Renal cortex interstitium (tissue), 11 donors: ENCODE data around the gene ZNF592. TPM values are rescaled to one million over a fixed set of nuclear protein-coding genes. Genes with fewer than 3 reads are reported as not detected.

Source experiments
- DNase-seq, 11 donors: peaks; one replicate each; pipeline ENCODE4 v3.0.0-alpha.2; 2013; ENCODE audit warnings: low read depth in 9 of 11, low spot score in 4 of 11; ENCODE audit errors: extremely low read depth in 1 of 11
- polyA plus RNA-seq, 3 donors: library from polyadenylated mRNA; unstranded; fragments of 120-200 nt; gene quantifications; one replicate each; pipeline ENCODE4 v1.2.1, GENCODE V29; 2013; ENCODE audit not compliant: insufficient read length in 3 of 3

Gene ZNF592
- polyA plus RNA-seq, 3 donors = 27.7 to 31.6 (median 31.4) TPM

GRCh38 chr15:84793431-84794161 lies 45.2 kb downstream of the ZNF592 start:
- no peak for DNase-seq

DNA sequence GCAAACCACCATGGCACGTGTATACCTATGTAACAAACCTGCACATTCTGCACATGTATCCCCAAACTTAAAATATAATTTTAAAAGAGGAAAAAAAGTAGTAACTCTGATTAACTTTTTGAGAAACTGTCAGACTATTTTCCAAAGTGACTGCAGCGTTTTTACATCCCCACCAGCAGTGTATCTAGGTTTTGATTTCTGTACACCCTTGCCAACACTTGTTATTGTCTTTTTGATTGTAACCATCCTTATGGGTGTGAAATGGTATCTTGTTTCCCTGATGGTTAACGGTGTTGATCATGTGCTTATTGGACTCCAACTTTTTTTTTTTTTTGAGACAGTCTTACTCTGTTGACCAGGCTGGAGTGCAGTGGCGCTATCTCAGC lies 45.8 kb downstream of the ZNF592 start:
- DNase-seq = no peak

GRCh38 chr15:84795186-84795585 lies 46.8 kb downstream of the ZNF592 start:
- no peak for DNase-seq

GRCh38 chr15:84797212-84797611 lies 48.8 kb downstream of the ZNF592 start:
- no peak for DNase-seq

DNA sequence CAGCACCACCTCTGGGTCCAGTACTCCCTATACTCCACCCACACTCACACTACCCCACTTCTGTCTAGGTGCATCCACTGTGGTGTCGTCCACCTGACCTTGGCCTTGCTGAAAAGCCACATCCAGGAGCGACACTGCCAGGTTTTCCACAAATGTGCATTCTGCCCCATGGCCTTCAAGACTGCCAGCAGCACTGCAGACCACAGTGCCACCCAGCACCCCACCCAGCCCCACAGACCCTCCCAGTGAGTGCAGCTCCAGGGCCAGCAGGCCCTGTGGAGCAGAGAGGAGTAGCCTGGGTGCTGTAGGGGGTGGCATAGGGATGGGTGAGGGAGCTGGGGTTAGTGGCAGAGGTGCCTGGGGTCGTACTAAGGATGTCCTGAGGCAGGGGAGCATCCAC lies 49.4 kb downstream of the ZNF592 start:
- no peak for DNase-seq

DNA sequence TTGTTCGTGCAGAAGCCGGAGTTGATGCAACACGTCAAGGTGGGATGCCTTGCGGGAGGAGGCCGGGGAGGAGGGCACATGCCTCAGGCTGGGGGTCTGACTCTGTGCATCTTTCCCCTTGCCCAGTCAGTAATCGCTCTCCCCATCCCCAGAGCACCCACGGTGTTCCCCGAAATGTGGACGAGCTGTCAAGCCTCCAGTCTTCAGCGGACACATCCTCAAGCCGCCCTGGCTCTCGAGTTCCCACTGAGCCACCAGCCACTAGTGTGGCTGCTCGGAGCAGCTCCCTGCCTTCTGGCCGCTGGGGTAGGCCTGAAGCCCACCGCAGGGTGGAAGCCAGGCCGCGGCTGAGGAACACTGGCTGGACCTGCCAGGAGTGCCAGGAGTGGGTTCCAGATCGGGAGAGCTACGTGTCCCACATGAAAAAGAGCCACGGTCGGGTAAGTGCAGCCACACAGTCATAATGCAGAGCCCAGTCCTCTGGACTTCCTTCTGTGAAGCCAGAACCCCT lies 50.1 kb downstream of the ZNF592 start:
- DNase-seq = no peak

- no peak for DNase-seq
Measured at GRCh38 chr15:84799511-84800187, 51.3 kb downstream of the ZNF592 start.

DNA sequence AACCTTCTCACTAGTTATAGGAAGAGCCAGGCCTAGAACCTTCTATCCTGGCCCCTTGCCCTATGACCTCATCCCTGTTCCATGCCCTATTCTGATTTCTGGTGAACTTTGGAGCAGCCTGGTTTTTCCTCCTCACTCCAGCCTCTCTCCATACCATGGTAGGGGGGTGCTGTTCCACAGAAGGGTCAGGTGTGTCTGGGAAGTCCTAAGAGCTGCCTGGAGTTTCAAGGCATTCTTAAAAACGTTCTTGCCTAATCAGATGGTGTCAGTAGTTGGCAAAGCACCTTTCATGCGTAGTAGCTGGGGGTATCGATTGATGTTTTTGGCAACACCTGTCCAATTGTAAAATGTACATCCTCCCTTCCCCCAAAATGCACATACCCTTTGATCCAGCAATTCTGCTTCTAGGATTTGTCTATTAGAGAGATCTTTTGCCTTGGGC lies 52.0 kb downstream of the ZNF592 start:
- DNase-seq = no peak

GRCh38 chr15:84804005-84804900 lies 55.9 kb downstream of the ZNF592 start:
- no peak for DNase-seq

DNA sequence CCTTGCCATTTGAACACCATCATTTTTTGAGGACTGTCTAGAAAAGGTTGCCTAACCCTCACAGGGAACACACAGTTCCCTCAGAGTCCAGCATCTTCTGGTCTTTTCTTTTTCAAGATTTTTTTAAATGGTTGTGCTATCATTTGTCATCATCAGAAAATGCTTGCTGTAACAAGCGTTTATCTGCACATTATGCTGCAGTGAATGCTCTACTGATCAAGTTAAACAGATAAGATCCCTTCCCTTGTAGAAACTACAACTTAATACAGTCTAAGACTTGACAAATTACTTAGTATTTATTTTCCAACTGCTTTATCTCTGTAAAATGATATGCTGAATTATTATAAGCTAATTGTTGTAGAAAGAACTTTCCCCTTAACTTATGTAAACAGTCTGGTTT lies 56.8 kb downstream of the ZNF592 start:
- DNase-seq = no peak

GRCh38 chr15:84807228-84807627 lies 58.8 kb downstream of the ZNF592 start:
- DNase-seq = no peak

- DNase-seq = no peak
Measured at GRCh38 chr15:84810073-84810840, 61.9 kb downstream of the ZNF592 start.

- no peak for DNase-seq
Measured at GRCh38 chr15:84811151-84811550, 62.8 kb downstream of the ZNF592 start.

DNA sequence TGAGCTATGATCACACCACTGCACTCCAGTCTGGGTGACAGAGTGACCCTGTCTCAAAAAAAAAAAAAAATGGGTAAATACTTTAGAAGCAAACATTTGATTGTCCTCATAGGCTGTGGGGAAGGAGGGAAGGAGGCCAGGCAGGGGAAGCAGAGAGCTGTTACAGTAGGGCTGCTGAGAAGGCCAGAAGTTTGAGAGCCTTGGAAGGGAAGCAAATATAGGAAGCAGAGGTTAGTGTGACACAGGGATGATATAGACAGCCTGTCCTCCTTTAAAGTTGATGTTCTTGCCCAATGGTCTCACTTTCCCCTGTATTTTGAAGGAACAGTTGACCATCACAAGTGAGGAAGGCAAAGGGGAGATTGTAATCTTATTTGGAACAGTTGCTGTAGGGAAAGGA lies 63.4 kb downstream of the ZNF592 start:
- no peak for DNase-seq

- no peak for DNase-seq
Measured at GRCh38 chr15:84812842-84813241, 64.5 kb downstream of the ZNF592 start.

DNA sequence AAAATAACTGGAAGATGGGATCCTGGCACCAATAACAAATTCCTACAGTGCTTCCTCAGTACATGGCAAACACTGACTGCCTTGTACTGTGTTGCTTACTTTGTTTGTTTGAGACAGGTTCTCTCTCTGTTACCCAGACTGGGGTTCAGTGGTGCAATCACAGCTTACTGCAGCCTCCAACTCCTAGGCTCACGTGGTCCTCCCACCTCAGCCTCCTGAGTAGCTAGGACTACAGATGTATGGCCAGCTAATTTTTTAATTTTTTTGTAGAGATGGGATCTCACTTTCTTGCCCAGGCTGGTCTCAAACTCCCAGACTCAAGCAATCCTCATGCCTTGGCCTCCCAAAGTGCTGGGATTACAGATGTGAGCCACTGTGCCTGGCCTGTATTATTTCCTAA lies 65.0 kb downstream of the ZNF592 start:
- no peak for DNase-seq

DNA sequence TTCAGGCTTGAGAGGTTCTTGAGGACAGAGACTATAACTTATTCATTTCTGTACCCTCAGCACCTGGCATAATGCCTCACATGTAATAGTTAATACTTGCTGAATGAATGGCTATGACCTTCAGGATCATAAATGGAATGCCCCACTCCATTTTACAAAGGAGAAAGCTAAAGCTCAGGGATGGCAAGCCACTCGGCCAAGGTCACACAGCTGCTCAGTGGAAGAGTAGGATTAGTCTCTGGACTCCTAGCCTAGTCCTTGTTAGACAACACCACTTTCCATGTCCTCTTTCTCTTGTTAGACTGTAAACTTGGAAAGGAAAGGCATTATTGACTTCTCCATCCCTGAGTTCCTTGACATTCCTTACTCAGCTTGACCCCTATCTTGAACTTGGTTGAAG lies 65.5 kb downstream of the ZNF592 start:
- DNase-seq = no peak

DNA sequence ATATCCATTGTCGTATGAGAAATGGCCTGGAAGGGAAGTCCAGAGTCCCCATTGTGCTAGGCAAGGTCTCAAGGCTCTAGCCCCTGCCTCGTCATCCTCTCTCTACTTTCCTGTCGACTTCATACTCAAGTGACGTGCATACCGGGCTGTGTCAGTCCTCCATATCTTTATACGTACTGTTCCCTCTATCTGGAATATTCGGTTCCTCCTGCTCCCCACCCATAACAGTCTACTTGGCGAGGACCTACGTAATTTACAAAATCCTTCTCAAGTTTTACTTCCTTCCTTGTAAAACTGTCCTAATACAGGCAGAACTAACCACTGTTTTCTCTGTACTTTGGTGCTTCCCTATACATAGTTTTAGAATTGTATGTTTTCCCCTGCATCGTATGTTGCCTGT lies 66.5 kb downstream of the ZNF592 start:
- DNase-seq = no peak
